HUES64 (cell line): ENCODE results near the gene DNAAF2.

Source experiments
- H3K27ac ChIP-seq: 2 replicates; pipeline ENCODE4 v1.7.0; 2013; ENCODE audit warnings: low read depth, low read length, inconsistent platforms
- H3K27me3 ChIP-seq: 2 replicates; pipeline ENCODE4 v1.6.1; 2013; ENCODE audit warnings: mild to moderate bottlenecking, low read length; ENCODE audit not compliant: insufficient read depth
- H3K36me3 ChIP-seq: 2 replicates; pipeline ENCODE4 v1.6.1; 2013; ENCODE audit warnings: mild to moderate bottlenecking, low read length; ENCODE audit not compliant: insufficient read depth
- H3K4me1 ChIP-seq: 2 replicates; pipeline ENCODE4 v1.6.1; 2013; ENCODE audit warnings: mild to moderate bottlenecking, low read length, moderate library complexity; ENCODE audit not compliant: insufficient read depth
- H3K4me3 ChIP-seq: 2 replicates; pipeline ENCODE4 v1.5.1; 2013; ENCODE audit warnings: mild to moderate bottlenecking, low read length, moderate library complexity
- H3K9ac ChIP-seq: 2 replicates; pipeline ENCODE4 v1.6.1; 2013; ENCODE audit warnings: mild to moderate bottlenecking, low read depth, low read length
- H3K9me3 ChIP-seq: 2 replicates; pipeline ENCODE4 v1.6.1; 2013; ENCODE audit warnings: low read depth, low read length; ENCODE audit not compliant: insufficient read depth
- WGBS: fragments of 150-250, 120-280 bp; methylation state at CpG from one replicate; pipeline ENCODE4 v1.1.7; 2013; ENCODE audit warnings: missing lambda C conversion rate; 5-methylcytosine and 5-hydroxymethylcytosine counted together

DNAAF2 gene

DNA sequence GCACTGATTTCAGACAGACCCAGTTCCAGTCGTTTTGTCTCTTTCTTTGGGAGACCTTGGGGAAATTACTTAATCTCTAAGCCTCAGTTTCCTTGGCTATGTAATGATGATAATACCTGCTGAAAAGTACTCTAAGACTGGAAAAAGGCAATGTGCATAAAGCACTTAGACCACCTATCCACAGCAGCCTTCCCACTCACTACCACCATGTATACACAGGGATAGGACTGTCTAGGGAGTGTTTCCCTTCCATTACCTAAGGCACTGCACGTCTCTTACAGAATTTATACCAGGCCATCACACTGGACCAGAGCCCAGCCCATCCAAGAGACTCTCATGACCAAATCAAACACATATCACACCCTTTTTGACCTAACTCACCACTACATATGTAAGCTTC, 55.2 kb downstream of the DNAAF2 start:
- Histone ChIP-seq H3K9me3 (no peaks in the 10 kb centered on the region), H3K9ac (no peak overlapping the region), H3K4me3 (no peak overlapping the region), H3K4me1 (peaks cover 18% of the 10 kb centered on the region; the same call in 1 of the 2 replicates), H3K27me3 (no peaks in the 10 kb centered on the region), H3K27ac (0 out of 2 replicates have a peak overlapping the region, but pooled peaks have one; percentile 9), H3K36me3 (peaks cover 63% of the 10 kb centered on the region)
- WGBS = 87% methylated on average over 2 of the region's 2 CpGs

DNA sequence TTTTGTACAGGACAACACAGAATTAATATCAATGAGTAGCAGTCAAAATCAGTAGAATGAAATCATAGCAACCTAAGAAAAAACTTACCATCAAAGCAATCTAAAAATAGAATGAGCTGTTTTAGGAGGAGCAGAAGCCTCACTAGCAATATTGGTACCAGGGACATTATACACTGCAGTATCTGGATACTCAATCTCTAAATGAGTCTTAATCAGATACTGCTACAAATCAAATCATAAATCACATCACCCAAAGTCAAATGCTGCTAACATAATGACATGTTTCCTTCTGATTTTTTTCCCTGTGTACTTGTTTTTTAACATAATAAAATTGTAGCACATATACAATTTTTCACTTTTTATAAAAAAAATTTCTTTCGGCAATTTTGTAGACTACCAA, 56.9 kb downstream of the DNAAF2 start:
- Histone ChIP-seq H3K27me3 (no peaks in the 10 kb centered on the region), H3K4me3 (no peak overlapping the region), H3K4me1 (0 out of 2 replicates have a peak, but pooled peaks cover 8% of the 10 kb centered on the region), H3K9me3 (no peaks in the 10 kb centered on the region), H3K36me3 (peaks cover 61% of the 10 kb centered on the region), H3K9ac (no peak overlapping the region), H3K27ac (no peak overlapping the region)
- 100% methylated on average over 1 of the region's 1 CpG for WGBS
